ENCODE data around the gene STRN3. TPM values are rescaled to one million over a fixed set of nuclear protein-coding genes. Genes with fewer than 3 reads are reported as not detected.

STRN3 gene
- total and polyA plus RNA-seq, 2 of the 4 experiments (the other 2 are of a cell fraction), result 10.8 to 78.7 TPM

DNA sequence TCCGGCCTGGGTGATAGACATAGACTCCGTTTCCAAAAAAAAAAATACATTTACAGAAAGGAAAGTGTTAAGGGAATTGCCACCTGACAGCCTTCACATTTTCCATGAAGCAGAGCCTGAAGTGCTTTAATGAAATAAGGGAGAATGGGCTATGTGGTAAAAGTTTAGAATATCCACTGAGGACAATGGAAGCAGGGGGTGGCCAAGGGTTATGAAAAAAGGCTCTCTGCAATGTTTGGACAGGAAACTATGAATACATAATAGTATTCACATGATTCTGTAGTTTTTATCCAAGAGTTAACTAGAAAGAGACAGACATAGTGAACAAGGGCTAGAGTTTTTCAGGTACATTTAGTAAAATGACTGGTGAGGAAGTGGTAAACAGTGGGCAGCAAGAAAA is 76.5 kb downstream of the STRN3 start:
- H3K36me3 ChIP-seq (ENCODE audit: control insufficient read depth, insufficient read depth, low read length), result peaks cover 27% of the 10 kb centered on the region
- intact Hi-C loops (cut with micrococcal nuclease) (no loop called here), in situ Hi-C loops (cut with MboI; ENCODE audit: low sequenced_read_pairs) (no loop called here), dilution Hi-C loops (cut with HindIII; ENCODE audit: low sequenced_read_pairs, unreplicated experiment) (no loop called here)
- no peak overlapping the region for H2BK15ac ChIP-seq (ENCODE audit: low read depth, low read length)
- H3K4me1 ChIP-seq (ENCODE audit: control insufficient read depth, insufficient read depth, low read length), result no peaks in the 10 kb centered on the region
- DNase-seq, result no peak
- H4K91ac ChIP-seq (ENCODE audit: insufficient read depth, low read depth, low read length), result no peak overlapping the region
- no peak overlapping the region for H3K14ac ChIP-seq (replicated peaks; ENCODE audit: low read depth, low read length)
- H3K56ac ChIP-seq (ENCODE audit: extremely low read depth, insufficient read depth, low read length), result no peak overlapping the region
- no peak overlapping the region for H2AK5ac ChIP-seq (ENCODE audit: low read depth, low read length)
- no peak overlapping the region for H2BK20ac ChIP-seq (ENCODE audit: low read depth, low read length)
- no CpG with 5 or more reads among the region's 2 CpGs for whole genome bisulfite sequencing, 2 experiments (ENCODE audit: extremely low coverage in 2 of 2, insufficient read length in 1 of 2)
- no TSS peak for BruUV-seq (replicated peaks)
- H4K8ac ChIP-seq (ENCODE audit: low read depth in 2 of 2, low read length in 2 of 2), result no peak overlapping the region
- TF ChIP-seq MXI1 (IDR thresholded peaks at IDR 0.05; ENCODE audit: borderline replicate concordance, low read depth, low read length), result no peak
- H4K5ac ChIP-seq (ENCODE audit: low read depth, low read length), result no peak overlapping the region
- H3K9me3 ChIP-seq (ENCODE audit: control insufficient read depth, insufficient read depth, low read length), result no peaks in the 10 kb centered on the region
- no peak overlapping the region for H2BK5ac ChIP-seq (ENCODE audit: low read depth, low read length, poor library complexity, severe bottlenecking)
- H3K9me1 ChIP-seq (ENCODE audit: insufficient read depth, low read length), result no peaks in the 10 kb centered on the region
- ATAC-seq (ENCODE audit: low read depth), result no peak
- H3K27ac ChIP-seq (ENCODE audit: insufficient read depth, low read length), result no peak overlapping the region
- no peaks in the 10 kb centered on the region for H3K27me3 ChIP-seq (ENCODE audit: control insufficient read depth, insufficient read depth, low read length)
- POLR2A ChIA-PET (ENCODE audit: unreplicated experiment), result no interaction called here
- H3K9ac ChIP-seq (ENCODE audit: low read depth, low read length), result no peak overlapping the region
- no peak overlapping the region for H2BK120ac ChIP-seq (ENCODE audit: low read depth, low read length)
- CTCF ChIA-PET, result no interaction called here
- H3K79me1 ChIP-seq (ENCODE audit: low read depth in 1 of 2, low read length in 2 of 2), result peaks cover 18 to 40% of the 10 kb centered on the region in 2 experiments
- no peak overlapping the region for H3K23ac ChIP-seq (ENCODE audit: low read depth, low read length)
- no peak overlapping the region for H2AK9ac ChIP-seq (replicated peaks; ENCODE audit: low read depth, low read length, poor library complexity)
- H2AFZ ChIP-seq (replicated peaks; ENCODE audit: low read length, poor library complexity), result no peak overlapping the region
- no peak overlapping the region for H3K4me2 ChIP-seq (ENCODE audit: low read depth, low read length)
- no peak overlapping the region for H3K4ac ChIP-seq (ENCODE audit: low read depth, low read length)
- H4K20me1 ChIP-seq (ENCODE audit: insufficient read depth, low read length), result no peaks in the 10 kb centered on the region
- H3K18ac ChIP-seq (ENCODE audit: low read depth, low read length), result no peak overlapping the region
- no peak overlapping the region for H3K4me3 ChIP-seq (ENCODE audit: insufficient read depth, low read depth, low read length)

Measured in IMR-90 (cell line).